Mammary epithelial cell (primary cell): ENCODE measurements around the gene C9orf50.

Experiments used
- EZH2 ChIP-seq: IDR thresholded peaks from 2 replicates; pipeline ENCODE4 v1.6.1; 2012; ENCODE audit warnings: low read length, inconsistent platforms, borderline replicate concordance
- TF ChIP-seq, protein P1 (sequence below), 2 donors: IDR thresholded peaks in 1 of 2; conservative IDR thresholded peaks in 1 of 2; 2 replicates each; pipeline ENCODE4 v1.5.1; 2011 to 2012; ENCODE audit warnings: inconsistent platforms in 2 of 2, low read length in 2 of 2, mild to moderate bottlenecking in 2 of 2, control low read depth in 1 of 2, low read depth in 1 of 2; ENCODE audit not compliant: insufficient read depth in 1 of 2; ENCODE audit errors: extremely low read depth in 1 of 2

DNA sequence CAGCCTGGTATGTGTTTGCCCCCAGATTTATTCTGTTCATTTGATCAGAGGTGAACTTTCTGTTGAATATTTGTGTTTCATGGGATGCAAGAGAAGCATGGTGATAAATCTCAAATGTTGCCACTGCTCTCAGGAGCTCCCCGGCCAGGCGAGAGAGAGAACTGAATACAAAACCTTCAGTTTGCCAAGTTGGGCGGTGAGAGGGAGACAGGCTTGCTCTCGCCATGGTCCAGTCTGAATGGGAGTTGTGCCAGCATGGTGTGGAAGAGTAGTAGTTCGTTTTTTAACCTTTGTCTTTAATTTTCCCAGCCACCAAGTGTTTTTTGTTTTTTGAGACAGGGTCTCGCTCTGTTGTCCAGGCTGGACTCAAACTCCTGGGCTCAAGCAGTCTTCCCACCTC lies 7.8 kb upstream of the C9orf50 start:
- TF ChIP-seq, protein P1, sequence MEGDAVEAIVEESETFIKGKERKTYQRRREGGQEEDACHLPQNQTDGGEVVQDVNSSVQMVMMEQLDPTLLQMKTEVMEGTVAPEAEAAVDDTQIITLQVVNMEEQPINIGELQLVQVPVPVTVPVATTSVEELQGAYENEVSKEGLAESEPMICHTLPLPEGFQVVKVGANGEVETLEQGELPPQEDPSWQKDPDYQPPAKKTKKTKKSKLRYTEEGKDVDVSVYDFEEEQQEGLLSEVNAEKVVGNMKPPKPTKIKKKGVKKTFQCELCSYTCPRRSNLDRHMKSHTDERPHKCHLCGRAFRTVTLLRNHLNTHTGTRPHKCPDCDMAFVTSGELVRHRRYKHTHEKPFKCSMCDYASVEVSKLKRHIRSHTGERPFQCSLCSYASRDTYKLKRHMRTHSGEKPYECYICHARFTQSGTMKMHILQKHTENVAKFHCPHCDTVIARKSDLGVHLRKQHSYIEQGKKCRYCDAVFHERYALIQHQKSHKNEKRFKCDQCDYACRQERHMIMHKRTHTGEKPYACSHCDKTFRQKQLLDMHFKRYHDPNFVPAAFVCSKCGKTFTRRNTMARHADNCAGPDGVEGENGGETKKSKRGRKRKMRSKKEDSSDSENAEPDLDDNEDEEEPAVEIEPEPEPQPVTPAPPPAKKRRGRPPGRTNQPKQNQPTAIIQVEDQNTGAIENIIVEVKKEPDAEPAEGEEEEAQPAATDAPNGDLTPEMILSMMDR (conservative IDR thresholded peaks at IDR 0.05 in 1 of 2, IDR thresholded peaks at IDR 0.05 in 1 of 2; ENCODE audit: extremely low read depth in 1 of 2, insufficient read depth in 1 of 2, low read depth in 1 of 2, low read length in 2 of 2): no peak
- no peak for TF ChIP-seq EZH2
